ENCODE data around the gene GARNL3.

DNA sequence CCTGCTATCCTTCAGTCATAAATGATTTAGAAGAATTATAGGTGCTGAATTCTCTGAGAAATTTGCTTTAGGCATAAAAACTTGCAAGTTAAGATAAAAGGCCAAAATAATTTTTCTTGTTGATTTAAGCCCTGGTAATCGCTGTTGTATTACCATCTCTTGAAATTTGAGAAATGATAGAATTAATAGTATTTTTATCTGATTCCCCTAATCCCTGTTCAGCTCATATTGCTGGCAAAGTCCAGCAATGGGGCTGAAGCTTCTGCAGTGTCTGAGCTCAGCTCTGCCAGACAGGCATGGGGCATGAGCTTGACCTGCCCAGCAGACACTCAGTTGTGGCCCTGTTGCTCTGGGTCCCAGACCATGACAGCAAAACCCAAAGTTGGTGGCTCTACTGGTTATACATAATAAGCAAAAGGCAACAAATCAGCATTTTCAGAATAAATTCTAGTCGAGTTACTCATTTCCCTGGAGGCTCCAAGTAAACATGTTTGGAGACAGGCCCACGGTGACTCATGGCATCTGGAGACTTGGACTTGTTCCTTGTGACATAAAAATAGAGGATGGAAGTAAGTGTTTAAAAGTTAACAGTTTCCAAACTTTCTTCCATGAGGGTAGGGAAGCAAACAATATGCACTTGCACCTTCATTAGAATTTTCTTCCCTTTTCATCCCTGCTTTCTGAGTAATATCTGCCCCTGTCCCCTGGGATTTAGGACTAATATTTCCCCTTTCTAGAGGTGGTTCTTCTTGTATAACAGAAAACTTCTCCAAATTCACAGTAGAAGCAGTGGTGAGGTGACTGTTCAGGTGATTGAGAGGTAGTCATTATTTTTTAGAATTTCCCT lies 72.2 kb downstream of the GARNL3 start:
- TF ChIP-seq CTCF (conservative IDR thresholded peaks at IDR 0.05; ENCODE audit: low read depth, low read length) (no peak), EZH2phosphoT487 (IDR thresholded peaks at IDR 0.05; ENCODE audit: borderline replicate concordance, low read length) (no peak)

All from PC-3 (cell line).